ENCODE measurements around the gene PPP2R3B.

The PPP2R3B gene

GRCh38 chrX:291411-291901, 95.3 kb downstream of the PPP2R3B start:
- DNase-seq, result no peak

GRCh38 chrX:290476-291166, 96.1 kb downstream of the PPP2R3B start:
- no peak for DNase-seq

- no peak for DNase-seq
Measured at GRCh38 chrX:288561-288991, 98.1 kb downstream of the PPP2R3B start.

- DNase-seq, result no peak
Measured at GRCh38 chrX:287670-288069, 99.0 kb downstream of the PPP2R3B start.

GRCh38 chrX:285076-285677, 101.5 kb downstream of the PPP2R3B start:
- DNase-seq, result no peak
